B cell (primary cell): ENCODE results near the gene SMAD7.

Experiments
- EZH2 ChIP-seq: IDR thresholded peaks from 2 replicates; pipeline ENCODE4 v1.6.1; 2012; ENCODE audit warnings: borderline replicate concordance, low read depth, mild to moderate bottlenecking, moderate library complexity, low read length; ENCODE audit not compliant: insufficient read depth, poor library complexity, severe bottlenecking
- TF ChIP-seq, protein P1 (sequence below): fragments of 200-600 bp; IDR thresholded peaks from one replicate; pipeline ENCODE4 v1.8.0; 2022; ENCODE audit warnings: antibody characterized with exemption, mild to moderate bottlenecking

DNA sequence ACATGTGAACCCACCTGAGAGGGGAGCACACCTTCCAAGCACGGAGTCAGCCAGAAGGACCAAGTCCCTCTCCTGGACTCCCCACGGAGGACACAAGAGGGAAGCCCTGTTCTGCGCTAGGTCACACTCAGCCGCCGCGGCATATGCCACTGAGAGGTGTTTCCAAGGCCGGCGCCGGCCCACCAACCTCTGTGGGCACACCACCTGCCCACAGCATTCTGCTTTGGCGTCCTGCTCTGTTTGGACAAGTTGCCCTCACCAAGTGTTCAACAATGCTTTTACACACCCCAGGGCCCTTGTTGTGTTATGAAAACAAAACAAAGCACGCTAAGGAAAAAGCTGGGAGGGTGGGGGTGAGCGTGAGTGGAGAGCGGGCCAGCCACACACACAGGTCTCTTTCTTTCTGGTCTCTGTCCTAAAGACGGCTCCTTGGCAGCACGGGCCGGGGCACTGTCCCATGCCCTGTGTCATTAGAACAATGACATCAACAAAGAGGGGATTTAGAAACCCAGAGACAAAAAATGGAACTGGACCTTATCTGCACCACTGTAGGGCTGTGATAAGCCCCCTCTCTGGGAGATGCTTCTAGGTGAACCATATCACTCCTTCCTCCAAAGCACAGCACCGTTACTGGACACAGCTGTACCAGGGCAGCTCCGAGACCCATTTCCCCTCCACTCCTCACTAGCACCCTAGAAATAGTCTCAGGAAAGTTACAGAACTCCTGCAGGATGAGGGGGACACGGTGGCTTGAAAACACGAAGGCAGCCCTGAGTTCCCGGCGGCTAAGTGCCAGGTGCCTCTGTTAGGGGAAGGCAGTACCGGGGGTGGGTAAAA, 17.0 kb downstream of the SMAD7 start:
- TF ChIP-seq, protein P1, sequence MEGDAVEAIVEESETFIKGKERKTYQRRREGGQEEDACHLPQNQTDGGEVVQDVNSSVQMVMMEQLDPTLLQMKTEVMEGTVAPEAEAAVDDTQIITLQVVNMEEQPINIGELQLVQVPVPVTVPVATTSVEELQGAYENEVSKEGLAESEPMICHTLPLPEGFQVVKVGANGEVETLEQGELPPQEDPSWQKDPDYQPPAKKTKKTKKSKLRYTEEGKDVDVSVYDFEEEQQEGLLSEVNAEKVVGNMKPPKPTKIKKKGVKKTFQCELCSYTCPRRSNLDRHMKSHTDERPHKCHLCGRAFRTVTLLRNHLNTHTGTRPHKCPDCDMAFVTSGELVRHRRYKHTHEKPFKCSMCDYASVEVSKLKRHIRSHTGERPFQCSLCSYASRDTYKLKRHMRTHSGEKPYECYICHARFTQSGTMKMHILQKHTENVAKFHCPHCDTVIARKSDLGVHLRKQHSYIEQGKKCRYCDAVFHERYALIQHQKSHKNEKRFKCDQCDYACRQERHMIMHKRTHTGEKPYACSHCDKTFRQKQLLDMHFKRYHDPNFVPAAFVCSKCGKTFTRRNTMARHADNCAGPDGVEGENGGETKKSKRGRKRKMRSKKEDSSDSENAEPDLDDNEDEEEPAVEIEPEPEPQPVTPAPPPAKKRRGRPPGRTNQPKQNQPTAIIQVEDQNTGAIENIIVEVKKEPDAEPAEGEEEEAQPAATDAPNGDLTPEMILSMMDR: no peak
- no peak for TF ChIP-seq EZH2
